KOPT-K1 (cell line): ENCODE data around the gene KAT14.
"Not testable (repeated sequence)": the region's sequence is repeated elsewhere in the genome, so short reads cannot be mapped to it uniquely, and the experiment has no call there.

Source experiments
- H3K27ac ChIP-seq: fragments of 200-600 bp; sonication (generic); 2 replicates; pipeline ENCODE4 v1.5.1; 2016; ENCODE audit warnings: antibody characterized with exemption, mild to moderate bottlenecking, low read depth, low read length; ENCODE audit not compliant: poor library complexity, severe bottlenecking
- H3K36me3 ChIP-seq: fragments of 200-600 bp; sonication (generic); 2 replicates; pipeline ENCODE4 v1.5.1; 2017; ENCODE audit warnings: antibody characterized with exemption, mild to moderate bottlenecking, low read length, moderate library complexity; ENCODE audit not compliant: insufficient read depth
- H3K9me3 ChIP-seq: fragments of 200-600 bp; sonication (generic); 2 replicates; pipeline ENCODE4 v1.5.1; 2017; ENCODE audit warnings: antibody characterized with exemption, low read length, mild to moderate bottlenecking; ENCODE audit not compliant: insufficient read depth, poor library complexity, severe bottlenecking

The KAT14 gene

DNA sequence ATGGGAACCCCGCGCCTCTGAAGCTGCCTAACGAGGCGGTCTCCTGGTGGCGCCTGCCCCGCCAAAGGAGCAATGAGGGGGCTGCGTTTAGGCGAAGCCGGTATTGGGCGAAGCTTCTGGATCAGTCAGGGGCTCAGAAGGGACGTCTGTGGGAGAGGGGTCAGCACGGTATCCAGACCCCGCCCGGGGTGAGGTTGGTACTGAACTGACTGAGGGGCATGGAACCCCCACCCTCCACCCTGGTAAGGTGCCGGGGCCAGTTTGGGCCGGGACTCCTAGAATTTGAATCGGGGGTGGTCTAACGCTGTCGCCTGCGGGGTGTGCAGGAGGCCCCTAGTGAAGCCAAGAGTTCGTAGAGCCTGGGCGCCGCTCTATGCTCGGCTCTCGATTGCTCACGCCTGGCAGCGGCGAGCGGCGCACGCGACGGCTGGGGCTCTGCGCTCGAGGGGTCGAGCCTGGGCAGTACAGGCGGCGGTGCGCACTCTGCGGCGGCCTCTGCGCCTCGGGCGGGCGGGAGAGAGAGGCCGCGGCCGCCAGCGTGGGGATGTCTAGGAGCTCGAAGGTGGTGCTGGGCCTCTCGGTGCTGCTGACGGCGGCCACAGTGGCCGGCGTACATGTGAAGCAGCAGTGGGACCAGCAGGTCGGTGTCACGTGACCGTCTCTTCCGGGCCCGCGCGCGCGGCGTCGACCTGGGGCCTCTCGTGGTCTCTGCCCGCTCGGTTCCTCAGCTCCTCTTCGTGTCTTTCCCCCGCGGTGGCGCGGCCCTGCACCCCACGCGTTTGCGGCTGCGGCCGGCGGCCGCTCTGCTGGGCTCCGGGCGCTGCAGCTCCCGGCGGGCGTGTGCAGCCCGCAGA lies at the start of gene KAT14, which contains the start of gene PET117:
KAT14 (plus strand) TSS at position 452 of the 854 bp plus-strand sequence. CDS start 4,798 bp downstream, outside the sequence.
PET117 (plus strand) TSS at position 452 of the 854 bp plus-strand sequence; CDS start at position 545, 93 bp downstream.
- peaks cover 13% of the 10 kb centered on the region for H3K36me3 ChIP-seq
- no peaks in the 10 kb centered on the region for H3K9me3 ChIP-seq
- peak within 1 kb of the TSS; percentile 81 for H3K27ac ChIP-seq

- not testable (repeated sequence) for H3K9me3 ChIP-seq, H3K36me3 ChIP-seq, H3K27ac ChIP-seq
These were observed 49.4 kb upstream of the KAT14 start for GRCh38 chr20:18088298-18088697.

GRCh38 chr20:18088841-18089240 lies 48.8 kb upstream of the KAT14 start:
- H3K9me3 ChIP-seq, H3K27ac ChIP-seq, H3K36me3 ChIP-seq: not testable (repeated sequence)

DNA sequence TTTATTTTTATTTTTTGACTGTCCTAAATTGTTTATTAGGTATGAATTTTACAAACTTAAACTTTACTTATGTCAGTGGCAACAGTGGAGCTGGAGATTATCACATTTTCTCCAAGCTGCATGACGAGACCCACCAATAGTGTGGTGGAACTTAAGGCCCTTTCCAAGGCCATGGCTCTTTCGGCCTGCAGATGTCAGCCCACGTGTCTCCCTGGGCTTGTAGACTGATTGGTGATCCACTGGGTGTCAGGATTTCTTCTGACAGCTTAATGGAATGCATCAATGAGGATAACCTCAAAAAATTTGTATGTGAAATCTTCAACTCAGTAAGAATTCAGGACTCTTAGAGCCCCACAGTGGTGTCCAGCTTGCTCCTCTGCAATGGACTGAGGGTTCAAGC lies 47.6 kb upstream of the KAT14 start:
- Histone ChIP-seq H3K36me3 (no peaks in the 10 kb centered on the region), H3K9me3 (no peaks in the 10 kb centered on the region), H3K27ac (no peak overlapping the region)

- no peaks in the 10 kb centered on the region for H3K36me3 ChIP-seq
- no peaks in the 10 kb centered on the region for H3K9me3 ChIP-seq
- no peak overlapping the region for H3K27ac ChIP-seq
These were observed 47.2 kb upstream of the KAT14 start for GRCh38 chr20:18090477-18090876.

DNA sequence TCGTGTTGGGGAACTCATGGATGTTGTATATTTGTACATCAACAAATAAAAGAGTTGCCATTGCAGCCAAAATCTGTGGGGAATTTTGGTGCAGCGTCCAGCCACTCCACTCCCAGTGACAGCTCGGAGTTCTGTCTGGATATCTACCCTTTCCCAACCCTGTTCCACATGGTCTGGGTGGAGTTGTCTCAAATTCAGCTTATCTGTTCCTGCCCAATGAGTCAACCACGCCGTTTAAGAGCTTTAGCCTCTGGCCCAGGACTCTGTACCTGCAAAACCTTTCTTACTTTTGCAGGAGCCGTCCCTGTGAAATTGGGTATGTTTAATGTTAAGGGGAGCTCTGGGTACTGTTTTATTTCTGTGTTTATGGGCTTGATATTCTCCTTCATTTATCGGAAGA lies 46.0 kb upstream of the KAT14 start:
- no peaks in the 10 kb centered on the region for H3K9me3 ChIP-seq
- no peak overlapping the region for H3K27ac ChIP-seq
- no peaks in the 10 kb centered on the region for H3K36me3 ChIP-seq

DNA sequence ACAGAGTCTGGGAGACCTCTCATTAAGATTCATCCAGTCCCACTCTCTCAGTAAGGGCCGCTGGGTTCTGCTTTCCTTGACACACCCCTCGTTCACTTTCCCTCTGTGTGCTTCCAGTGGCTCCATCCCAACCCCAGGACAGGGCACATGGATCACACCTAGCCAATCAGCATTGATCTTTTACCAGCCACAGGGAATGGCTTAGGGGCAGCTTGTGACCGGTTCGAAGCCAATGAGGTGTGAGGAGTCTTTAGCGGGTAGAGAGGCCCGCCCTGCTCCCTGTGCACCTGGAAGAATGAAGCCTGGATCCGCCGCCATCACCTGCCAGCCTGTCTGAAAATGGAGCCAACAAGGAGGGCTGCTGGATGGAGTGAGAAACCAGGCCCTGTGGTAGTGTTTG lies 44.8 kb upstream of the KAT14 start:
- Histone ChIP-seq H3K27ac (no peak overlapping the region), H3K9me3 (no peaks in the 10 kb centered on the region), H3K36me3 (no peaks in the 10 kb centered on the region)

GRCh38 chr20:18093388-18093787 lies 44.3 kb upstream of the KAT14 start:
- Histone ChIP-seq H3K9me3 (no peaks in the 10 kb centered on the region), H3K27ac (no peak overlapping the region), H3K36me3 (no peaks in the 10 kb centered on the region)

GRCh38 chr20:18094191-18094590 lies 43.5 kb upstream of the KAT14 start:
- Histone ChIP-seq H3K9me3 (no peaks in the 10 kb centered on the region), H3K36me3 (no peaks in the 10 kb centered on the region), H3K27ac (no peak overlapping the region)

GRCh38 chr20:18100569-18100968 lies 37.1 kb upstream of the KAT14 start:
- H3K36me3 ChIP-seq, H3K9me3 ChIP-seq, H3K27ac ChIP-seq: not testable (repeated sequence)

- H3K27ac ChIP-seq = no peak overlapping the region
These were observed 36.4 kb upstream of the KAT14 start for GRCh38 chr20:18101125-18101810.

DNA sequence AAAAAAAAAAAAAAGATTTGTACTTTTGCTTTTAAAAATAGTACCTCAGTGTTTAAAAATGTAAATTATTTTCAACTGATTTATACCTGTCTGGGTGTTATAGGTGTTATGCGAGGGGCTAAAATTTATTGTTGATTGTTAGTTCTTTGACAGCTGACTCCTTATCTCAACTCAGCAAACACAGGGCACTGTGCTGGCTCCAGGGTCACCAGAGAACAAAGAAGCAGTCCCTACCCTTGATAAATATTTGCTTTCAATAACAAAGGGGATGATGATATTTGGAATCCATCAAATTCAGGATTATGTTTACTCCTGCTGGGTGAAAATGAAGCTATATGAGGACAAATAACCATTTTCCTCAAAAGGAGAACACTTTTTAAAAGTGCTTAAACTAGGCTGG lies 34.2 kb upstream of the KAT14 start:
- Histone ChIP-seq H3K27ac (no peak overlapping the region), H3K36me3 (no peaks in the 10 kb centered on the region), H3K9me3 (no peaks in the 10 kb centered on the region)

More at GRCh38 chr20:18101125-18101810, 36.4 kb upstream of the KAT14 start:
- Histone ChIP-seq H3K36me3 (no peaks in the 10 kb centered on the region), H3K9me3 (no peaks in the 10 kb centered on the region)

GRCh38 chr20:18108326-18108725 lies 29.3 kb upstream of the KAT14 start:
- no peak overlapping the region for H3K27ac ChIP-seq
- no peaks in the 10 kb centered on the region for H3K36me3 ChIP-seq
- no peaks in the 10 kb centered on the region for H3K9me3 ChIP-seq

- not testable (repeated sequence) for H3K36me3 ChIP-seq, H3K27ac ChIP-seq, H3K9me3 ChIP-seq
These were observed 9.1 kb upstream of the KAT14 start for GRCh38 chr20:18128574-18128973.

DNA sequence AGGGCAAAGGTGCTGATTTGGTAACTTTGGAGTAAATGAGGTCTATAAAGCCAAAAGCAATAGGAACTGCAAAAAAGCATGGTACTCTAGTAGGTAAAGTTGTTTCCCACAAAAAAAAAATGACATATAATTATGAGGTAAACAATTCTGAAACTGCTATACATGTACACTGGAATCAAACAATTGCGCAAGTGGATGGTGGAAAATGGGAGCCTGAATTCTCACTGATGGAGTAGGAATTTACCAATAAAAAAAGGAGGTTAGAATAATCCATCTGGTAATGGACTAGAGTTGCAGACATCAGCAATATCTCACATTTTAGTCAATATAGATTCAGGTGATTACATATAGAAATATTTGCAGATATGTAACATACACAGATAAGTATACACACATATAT lies 5.0 kb upstream of the KAT14 start:
- no peak overlapping the region for H3K27ac ChIP-seq
- H3K9me3 ChIP-seq = no peaks in the 10 kb centered on the region
- no peaks in the 10 kb centered on the region for H3K36me3 ChIP-seq
